Jurkat, Clone E6-1 (cell line): ENCODE results near the gene PLPP3. TPM values are rescaled to one million over a fixed set of nuclear protein-coding genes. Genes with fewer than 3 reads are reported as not detected.
A peak's percentile ranks its signal among the peaks of the same experiment; 100 is the strongest.
"Not testable (repeated sequence)": the region's sequence is repeated elsewhere in the genome, so short reads cannot be mapped to it uniquely, and the experiment has no call there.

ENCODE experiments used
- DNase-seq: peaks from one replicate; pipeline ENCODE4 v3.0.0-alpha.2; 2011; ENCODE audit warnings: low read depth, low spot score
- H3K4me3 ChIP-seq: 2 replicates; pipeline ENCODE4 v1.5.1; 2011; ENCODE audit warnings: mild to moderate bottlenecking, low read length, control low read depth, moderate library complexity
- polyA plus RNA-seq: library from polyadenylated mRNA; unstranded; fragments of >200 nt; gene quantifications from one replicate; pipeline ENCODE4 v1.2.1, GENCODE V29; 2012; ENCODE audit warnings: missing spikeins; ENCODE audit not compliant: insufficient read length, insufficient read depth

Gene PLPP3
- polyA plus RNA-seq = 1.3 TPM

DNA sequence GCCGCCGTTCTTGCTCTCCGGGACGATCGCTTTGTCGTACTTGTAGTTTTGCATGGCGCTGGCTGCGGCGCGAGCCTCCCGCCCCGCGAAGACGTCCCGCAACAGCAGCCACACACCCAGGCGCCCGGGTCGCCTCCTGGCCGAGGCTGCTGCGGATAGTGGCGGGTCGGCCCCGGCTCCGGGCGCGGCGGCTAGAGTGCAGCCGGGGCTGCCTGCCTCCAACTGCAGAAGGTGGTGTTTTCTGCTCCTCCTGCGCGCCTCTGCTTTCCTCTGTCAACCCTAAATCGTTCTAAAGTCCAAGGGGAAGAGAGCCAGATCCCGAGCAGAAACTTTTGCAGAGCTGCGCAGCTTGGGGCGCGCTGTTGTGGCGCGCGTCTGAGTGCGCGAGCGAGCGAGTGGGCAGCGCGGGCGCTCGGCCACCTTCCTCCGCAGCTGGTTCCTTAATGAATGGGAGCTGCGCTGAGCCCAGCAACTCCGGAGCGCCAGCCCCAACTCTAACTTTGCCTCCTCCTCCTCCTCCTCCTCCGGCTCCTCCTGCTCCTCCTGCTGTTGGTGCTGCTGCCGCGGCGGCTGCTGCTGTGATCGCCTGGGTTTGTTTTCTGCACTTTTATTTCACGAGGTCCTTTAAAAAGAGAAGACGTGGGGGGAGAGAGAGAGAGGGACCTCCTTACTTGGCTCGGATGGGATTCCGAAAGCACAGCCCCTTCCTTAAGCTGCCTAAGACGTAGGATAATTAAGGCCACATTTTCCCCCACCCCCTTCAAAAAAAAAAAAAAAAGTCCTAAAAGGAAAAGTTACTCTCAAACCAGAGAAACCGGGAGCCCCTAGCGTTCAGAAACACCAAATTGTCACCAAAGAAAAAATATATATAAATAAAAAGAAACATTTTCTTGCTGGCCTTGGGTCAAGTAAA lies at the start of gene PLPP3:
Gene PLPP3, minus strand, starts transcription at position 601 of the 913 bp plus-strand sequence. Its CDS starts 547 bp downstream, at position 54.
- DNase-seq = peak; percentile 24
- H3K4me3 ChIP-seq = peak within 1 kb of the TSS; percentile 55

DNA sequence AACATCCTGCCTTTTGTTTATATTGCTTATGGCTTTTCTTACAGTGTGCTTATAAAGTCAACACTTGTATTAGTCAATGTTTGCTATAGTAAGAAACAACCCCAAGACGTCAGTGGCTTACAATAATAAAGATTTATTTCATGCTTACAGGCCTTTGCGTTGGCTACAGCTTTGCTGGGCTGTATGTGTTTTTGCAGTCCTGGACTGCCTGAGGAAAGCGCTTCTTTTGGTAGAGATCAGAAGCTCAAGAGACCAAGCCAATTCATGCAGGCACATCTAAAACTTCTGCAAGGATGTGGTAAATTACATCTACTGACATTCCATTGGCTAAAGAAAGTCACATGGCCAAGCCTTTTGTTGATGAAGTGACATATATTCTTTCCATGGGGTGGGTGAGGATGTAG lies 48.3 kb upstream of the PLPP3 start:
- DNase-seq = peak; percentile 26

DNA sequence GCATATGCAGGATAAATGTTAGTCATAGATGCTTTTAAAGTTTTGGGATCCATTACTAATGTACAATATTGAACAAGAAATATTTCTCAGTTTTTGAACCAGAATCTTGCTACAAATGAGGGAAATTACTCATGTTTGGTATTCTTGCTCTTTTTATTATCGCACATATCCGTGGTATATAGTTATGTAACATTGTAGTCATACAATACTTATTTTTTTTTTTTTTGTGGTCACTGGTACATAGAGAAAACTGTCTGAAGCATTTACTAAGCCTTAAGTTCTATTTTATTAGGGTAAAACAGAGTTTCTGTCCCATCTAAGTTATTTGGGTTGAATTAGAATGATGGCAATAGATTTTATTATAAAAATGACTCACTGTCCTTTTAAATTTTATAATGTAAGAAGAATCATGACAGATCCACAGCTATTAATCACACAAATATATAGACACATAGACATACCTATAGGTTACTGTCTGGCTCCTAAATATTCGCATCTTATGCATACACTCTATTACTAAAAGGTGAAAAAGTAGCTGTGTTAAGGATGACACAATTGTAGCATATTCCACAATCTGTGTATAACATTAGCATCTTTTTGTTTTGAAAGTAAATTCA lies 47.8 kb upstream of the PLPP3 start:
- H3K4me3 ChIP-seq = no peak overlapping the region
- no peak for DNase-seq

More for the DNA sequence above, 48.3 kb upstream of the PLPP3 start:
- H3K4me3 ChIP-seq = no peak overlapping the region

DNA sequence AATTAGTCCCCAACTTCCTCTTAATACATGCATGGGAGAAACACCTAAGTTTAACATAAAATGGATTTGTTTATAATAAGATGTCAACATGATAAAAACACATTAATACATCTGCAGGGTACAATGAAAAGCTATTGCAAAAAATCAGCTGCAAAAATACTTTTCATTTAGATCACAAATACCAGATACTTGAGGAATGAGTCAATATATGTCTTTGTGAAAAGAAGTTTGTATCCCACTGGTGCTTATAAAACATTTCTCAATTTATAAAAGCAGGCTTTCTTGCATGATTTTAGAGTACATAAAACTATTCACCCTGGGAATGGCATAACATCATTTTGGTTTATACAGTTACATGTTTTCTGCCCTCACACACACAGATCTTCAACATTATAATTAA lies 47.2 kb upstream of the PLPP3 start:
- no peak for DNase-seq
- no peak overlapping the region for H3K4me3 ChIP-seq

DNA sequence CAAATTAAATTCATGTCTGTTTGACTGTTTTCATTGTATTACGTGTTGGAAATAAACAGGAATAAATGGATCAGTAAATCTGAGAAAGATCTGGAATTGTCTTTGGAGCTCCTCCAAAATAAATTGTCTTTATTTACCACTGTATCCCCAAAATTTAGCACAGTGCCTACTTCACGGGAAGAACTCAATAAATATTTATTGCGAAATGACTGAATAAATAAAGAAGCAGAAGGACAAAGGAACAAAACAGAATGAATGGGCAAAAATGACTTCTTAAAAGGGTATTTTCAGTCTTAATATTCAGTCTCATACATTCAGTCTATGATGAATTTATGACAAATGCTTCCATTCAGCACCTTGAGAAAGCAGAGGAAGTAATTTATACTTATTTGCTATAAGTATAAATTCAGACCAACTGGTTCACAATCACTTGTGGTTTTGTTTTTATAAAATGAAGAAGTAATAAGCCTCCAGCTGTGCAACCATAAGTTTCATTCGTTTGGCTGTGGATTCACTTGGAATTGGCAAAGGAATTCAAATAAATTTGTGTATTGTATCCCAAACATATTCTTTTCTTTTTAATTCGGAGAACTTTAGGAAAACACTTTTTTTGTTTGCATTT lies 46.6 kb upstream of the PLPP3 start:
- no peak overlapping the region for H3K4me3 ChIP-seq
- DNase-seq = no peak

DNA sequence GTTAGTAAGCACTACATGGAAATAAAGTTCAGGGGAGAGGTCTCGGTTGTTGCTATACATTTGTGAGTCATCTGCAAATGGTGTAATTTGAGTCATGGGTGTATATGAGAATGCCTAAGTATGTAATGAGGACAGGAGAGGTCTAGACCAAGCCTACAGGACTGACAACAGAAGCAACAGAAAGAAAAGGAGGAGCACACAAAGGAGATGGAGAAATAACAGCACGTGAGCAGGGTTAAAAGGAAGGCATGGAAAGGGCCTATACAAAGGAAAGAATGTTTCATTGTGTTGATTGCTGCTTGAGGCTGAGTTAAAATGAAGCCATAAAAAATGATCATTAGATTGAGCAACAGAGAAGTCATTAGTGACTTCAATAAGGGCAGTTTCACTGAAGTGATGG lies 37.8 kb upstream of the PLPP3 start:
- DNase-seq = no peak
- no peak overlapping the region for H3K4me3 ChIP-seq

DNA sequence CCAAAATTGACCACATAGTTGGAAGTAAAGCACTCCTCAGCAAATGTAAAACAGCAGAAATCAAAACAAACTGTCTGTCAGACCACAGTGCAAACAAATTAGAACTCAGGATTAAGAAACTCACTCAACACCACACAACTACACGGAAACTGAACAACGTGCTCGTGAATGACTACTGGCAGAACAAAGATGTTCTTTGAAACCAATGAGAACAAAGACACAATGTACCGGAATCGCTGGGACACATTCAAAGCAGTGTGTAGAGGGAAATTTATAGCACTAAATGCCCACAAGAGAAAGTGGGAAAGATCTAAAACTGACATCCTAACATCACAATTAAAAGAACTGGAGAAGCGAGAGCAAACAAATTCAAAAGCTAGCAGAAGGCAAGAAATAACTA lies 31.4 kb upstream of the PLPP3 start:
- DNase-seq, H3K4me3 ChIP-seq: not testable (repeated sequence)

DNA sequence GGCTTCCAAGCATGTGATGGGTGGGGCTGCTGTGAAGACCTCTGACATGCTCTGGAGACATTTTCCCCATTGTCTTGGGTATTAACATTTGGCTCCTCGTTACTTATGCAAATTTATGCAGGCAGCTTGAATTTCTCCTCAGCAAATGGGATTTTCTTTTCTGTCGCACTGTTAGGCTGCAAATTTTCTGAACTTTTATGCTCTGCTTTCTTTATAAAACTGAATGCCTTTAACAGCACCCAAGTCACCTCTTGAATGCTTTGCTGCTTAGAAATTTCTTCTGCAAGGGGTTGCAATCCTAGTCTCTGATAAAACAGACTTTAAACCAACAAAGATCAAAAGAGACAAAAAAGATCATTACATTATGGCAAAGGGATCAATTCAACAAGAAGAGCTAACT lies 30.7 kb upstream of the PLPP3 start:
- not testable (repeated sequence) for DNase-seq, H3K4me3 ChIP-seq

DNA sequence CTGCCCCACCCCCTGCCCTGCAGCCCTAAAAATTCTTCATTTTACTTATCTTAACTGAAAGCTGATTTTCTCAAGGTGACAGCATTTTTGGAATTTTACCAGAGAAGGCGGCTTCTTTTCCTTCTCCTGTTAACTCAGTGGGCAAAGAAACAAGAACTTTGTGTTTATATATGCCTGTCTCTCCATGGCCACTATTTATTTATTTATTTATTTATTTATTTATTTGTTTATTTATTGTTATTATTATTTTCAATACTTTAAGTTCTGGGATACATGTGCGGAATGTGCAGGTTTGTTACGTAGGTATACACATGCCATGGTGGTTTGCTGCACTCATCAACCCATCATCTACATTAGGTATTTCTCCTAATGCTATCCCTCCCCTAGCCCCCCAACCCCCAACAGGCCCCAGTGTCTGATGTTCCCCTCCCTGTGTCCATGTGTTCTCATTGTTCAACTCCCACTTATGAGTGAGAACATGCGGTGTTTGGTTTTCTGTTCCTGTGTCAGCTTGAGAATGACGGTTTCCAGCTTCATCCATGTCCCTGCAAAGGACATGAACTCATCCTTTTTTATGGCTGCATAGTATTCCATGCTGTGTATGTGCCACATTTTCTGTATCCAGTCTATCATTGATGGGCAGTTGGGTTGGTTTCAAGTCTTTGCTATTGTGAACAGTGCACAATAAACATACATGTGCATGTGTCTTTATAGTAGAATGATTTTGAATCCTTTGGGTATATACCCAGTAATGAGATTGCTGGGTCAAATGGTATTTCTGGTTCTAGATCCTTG lies 16.2 kb upstream of the PLPP3 start:
- not testable (repeated sequence) for DNase-seq, H3K4me3 ChIP-seq

DNA sequence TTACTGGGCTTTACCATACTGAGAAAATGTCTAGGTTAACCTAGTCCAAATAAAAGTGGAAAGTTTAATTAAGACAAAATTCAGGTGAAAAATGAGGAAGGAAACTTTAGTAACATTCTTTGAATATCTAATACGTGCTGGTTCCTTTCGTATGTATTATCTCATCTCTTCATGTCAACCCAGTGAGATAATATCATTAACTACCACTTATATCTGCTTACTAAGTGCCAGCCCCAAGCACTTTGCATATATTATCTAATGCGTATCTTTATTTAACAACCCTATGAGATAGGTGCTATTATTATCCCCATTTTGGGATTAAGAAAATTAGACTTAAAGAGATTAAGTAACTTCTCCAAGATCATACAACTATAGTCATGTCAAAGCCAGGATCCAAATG lies 12.5 kb upstream of the PLPP3 start:
- no peak for DNase-seq
- H3K4me3 ChIP-seq = no peak overlapping the region

DNA sequence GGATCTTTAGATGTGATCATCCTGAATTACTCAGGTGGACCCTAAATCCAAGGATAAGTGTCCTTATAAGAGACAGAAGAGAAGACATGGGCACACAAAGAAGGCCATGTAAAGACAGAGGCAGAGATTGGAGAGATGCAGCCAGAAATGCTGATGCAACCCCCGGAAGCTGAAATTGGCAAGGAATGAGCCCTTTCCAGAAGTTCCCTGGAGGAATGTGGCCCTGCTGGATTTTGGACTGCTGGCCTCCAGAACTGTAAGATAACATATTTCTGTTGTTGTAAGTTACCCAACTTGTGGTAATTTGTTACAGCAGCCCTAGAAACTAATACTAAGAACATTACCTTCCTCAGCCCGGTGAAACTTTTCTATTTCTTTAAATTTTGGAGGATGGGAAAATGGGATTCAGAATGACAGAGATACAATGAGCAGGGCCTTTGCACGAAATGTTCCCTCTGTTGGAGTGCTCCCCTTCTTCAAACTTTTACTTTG lies 11.2 kb upstream of the PLPP3 start:
- no peak overlapping the region for H3K4me3 ChIP-seq
- DNase-seq = no peak

DNA sequence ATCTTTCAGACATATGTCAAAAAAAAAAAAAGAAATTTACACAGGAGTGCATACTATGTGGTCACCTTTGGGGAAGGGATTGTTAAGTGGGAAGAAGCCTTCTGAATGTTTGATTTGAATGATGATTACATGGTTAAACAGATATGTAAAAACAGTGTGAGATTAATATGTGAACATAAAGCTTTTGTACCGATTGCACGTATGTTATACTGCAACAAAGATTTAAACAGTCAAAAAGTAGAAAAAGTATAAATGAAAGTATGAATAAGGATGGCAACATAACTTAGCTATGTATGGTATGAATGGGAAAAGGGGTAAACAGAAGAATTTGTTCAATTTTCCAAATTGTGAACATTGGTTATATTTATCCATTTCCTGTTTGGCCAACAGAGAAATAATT lies 10.0 kb upstream of the PLPP3 start:
- DNase-seq = no peak
- H3K4me3 ChIP-seq = no peak overlapping the region

DNA sequence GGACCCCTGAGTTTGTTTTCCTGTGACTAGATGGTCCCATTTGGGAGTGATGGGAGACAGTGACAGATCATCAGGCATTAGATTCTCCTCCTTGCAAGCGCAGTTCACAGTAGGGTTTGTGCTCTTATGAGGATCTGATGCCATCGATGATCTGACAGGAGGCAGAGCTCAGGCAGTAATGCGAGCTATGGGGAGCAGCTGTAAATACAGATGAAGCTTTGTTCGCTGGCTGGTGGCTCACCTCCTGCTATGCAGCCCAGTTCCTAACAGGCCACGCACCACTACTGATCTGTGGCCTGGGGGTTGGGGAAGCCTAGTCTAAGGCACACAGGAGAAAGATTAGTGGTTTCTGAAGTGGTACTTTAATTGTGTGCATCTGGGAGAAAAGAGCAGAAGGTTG lies 7.1 kb upstream of the PLPP3 start:
- no peak for DNase-seq
- H3K4me3 ChIP-seq = no peak overlapping the region

DNA sequence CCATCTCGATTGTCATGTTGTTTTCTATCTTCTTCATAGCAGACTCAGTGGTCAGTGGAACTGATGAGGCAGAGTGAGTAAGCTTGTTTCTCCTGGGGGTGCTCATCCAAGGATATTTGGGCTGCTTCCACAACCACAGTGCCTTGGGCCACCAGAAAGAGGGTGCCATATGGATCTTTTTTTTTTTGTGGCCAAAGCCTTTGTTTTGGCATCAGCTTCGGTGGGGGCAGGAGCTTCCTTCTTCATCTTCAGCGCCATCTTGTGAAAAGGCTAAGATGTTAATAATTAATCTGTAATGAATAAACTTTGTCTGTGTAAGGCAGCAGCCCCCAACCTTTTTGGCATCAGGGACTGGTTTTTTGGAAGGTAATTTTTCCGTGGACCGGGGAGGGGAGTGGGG lies 6.6 kb upstream of the PLPP3 start:
- H3K4me3 ChIP-seq = no peak overlapping the region
- no peak for DNase-seq

DNA sequence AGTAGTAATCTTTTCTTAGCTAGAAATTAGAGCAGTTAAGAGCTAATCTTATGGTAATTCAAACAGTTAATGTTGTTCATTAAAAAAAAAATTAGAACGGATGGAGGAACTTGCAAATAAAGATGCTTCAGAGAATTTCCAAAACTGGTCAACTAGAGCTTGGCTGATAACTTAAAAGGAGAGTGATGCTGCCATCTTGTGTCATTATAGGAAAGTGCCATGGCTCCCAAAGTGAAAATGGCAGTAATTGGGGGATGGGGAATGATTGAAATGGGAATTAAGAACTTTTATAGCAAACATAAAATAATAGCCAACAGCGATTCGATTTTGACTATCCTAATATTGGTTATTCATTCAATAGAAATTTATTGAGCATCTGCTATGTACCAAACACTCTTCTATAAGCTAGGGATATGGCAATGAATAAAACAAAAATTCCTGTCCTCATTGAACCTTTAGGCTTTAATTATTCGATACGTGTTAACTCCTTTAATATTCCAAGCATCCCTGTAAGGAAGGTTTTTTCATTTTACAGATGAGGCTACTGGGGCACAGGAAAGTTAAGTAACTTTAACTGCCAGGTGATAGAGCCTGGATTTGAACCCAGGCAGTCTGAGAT lies 5.7 kb upstream of the PLPP3 start:
- DNase-seq = peak; percentile 24
- no peak overlapping the region for H3K4me3 ChIP-seq

DNA sequence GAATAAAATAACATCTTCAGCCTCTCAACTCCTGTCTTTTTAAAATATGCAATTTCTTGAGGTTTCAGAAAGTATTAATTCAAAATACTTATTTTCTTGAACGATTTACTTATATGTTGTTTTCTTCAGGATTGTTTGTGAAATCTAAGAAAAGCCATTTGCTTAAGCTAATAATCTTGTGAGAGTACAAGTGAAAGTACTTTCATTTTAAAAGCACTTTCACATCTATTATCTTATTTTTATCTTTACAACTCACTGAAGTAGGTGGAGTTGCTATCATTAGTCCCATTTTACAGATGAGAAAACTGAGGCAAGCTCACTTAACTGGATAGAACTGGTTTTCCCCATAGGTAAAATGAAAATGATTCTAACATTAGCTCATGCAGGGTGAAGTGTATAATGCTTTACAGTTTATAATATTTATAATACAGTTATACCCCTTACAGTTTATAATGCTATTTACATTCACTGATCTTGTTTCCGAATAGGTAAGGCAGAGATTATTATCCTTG lies 4.7 kb upstream of the PLPP3 start:
- H3K4me3 ChIP-seq = no peak overlapping the region
- DNase-seq = no peak

DNA sequence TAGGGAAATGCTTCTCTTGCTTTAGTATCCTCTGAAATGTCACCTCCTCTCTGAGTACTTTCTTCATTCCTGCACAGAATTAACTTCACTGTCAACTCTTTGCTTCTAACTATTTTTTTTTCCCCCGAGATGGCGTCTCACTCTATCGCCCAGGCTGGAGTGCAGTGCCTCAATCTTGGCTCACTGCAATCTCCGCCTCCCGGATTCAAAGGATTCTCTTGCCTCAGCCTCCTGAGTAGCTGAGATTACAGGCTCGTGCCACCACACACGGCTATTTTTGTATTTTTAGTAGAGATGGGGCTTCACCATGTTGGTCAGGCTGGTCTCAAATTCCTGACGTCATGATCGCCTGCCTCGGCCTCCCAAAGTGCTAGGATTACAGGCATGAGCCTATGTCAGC lies 1.4 kb upstream of the PLPP3 start:
- no peak for DNase-seq
- H3K4me3 ChIP-seq = no peak overlapping the region

DNA sequence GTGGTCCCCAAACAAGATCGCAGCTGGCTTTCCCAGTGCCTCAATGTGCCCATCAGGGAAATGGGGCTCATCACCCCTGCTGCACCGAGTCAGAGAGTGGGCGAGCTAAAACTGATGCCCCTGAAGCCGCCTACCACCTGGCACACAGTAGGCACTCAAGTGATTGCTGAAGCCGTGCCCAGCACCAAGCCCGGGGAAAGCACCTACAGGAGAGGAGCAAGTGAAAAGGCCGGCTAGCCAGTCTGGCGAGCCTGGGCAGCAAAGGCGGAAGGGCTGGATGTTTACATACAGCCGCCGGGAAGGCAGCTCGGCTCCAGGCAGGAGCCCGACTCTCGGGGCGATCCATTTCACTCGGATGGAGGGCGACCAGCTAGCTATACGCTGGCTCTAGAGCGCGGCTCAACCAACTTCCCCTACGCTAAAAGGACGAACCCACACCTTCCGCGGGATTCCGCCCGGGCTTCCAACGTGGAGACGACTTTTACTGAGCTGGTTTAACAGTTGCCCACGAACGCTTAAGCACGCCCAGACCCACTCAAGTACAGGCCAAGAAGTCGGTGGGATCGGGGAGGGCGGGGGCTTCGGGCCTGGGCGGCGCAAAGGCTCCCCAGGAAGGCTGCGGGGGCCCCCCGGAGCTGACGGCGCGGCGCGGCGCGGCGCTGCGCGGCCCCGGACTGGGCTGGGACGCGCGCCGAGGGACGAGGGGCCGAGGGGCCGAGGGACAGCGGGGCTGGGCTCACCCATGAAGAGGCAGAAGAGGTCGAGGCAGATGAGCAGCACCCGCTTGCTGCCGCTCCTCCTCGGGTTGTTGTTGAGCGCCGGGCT lies 1.0 kb downstream of the PLPP3 start:
- DNase-seq = no peak
- H3K4me3 ChIP-seq = peak overlapping the region; percentile 55
